Fibroblast of skin of right quadriceps (primary cell): ENCODE measurements around the gene EPHA8.

Experiments
- DNase-seq: peaks from one replicate; pipeline ENCODE4 v3.0.0-alpha.2; 2013

The EPHA8 gene

DNA sequence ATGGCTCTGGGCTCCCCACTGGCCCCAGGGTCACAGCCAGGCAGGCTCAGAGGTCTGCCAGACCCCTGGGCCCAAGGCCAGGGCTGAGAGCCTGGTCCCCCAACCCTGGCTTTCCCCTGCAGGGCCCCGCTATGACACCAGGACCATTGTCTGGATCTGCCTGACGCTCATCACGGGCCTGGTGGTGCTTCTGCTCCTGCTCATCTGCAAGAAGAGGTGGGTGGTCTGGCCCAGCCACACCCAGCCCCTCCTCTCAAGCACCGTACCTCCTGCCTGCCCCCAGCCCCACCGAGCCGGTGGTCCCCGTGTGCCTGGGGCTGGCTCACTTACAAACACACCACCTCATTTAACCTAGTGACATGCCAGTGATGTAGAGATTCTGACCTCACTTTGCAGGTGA, 31.8 kb downstream of the EPHA8 start:
- DNase-seq: no peak

DNA sequence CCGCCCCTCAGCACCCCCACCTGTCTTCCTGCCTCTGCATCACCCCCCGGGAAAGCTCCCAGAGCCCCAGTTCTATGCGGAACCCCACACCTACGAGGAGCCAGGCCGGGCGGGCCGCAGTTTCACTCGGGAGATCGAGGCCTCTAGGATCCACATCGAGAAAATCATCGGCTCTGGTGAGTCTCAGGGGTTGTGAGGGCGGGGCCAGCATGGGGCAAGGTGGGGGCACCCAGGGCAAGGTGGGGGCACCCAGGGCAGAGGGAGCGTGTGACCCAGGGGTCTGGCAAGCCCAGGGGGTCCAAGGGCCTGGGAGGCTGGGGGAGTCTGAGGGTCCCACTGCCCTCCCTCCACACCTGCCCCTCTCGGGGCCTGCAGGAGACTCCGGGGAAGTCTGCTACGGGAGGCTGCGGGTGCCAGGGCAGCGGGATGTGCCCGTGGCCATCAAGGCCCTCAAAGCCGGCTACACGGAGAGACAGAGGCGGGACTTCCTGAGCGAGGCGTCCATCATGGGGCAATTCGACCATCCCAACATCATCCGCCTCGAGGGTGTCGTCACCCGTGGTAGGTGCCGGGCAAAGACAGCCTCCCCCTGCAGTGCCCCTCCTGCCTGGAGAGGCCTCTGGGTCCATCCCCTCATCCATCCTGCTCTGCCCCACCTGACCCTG, 34.1 kb downstream of the EPHA8 start:
- DNase-seq: no peak

DNA sequence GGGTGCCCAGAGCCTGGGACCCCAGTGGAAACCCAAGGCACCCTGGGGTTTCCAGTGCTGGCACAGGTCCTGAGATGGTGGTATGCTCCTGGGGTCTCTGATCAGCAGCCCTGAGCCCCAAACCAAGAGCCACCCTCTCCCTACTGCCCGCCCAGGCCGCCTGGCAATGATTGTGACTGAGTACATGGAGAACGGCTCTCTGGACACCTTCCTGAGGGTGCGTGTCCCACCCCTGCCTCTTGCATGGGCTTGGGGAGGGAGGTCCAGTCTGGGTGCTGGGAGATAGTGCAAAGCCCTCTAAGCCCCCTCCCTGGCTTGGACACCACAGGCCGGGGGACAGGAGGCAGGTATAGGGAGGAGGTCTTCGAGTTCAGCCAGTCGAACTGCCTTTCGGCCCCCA, 34.7 kb downstream of the EPHA8 start:
- no peak for DNase-seq

DNA sequence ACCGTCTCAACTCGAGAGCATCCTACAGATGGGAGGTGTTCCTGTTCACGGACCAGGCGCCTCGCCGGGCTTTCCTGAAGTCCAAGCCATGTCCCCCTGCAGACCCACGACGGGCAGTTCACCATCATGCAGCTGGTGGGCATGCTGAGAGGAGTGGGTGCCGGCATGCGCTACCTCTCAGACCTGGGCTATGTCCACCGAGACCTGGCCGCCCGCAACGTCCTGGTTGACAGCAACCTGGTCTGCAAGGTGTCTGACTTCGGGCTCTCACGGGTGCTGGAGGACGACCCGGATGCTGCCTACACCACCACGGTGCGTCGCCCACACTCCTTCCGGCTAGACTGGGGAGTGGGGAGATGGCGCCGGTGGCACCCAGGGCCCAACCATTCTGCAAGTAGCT, 35.4 kb downstream of the EPHA8 start:
- DNase-seq: no peak

DNA sequence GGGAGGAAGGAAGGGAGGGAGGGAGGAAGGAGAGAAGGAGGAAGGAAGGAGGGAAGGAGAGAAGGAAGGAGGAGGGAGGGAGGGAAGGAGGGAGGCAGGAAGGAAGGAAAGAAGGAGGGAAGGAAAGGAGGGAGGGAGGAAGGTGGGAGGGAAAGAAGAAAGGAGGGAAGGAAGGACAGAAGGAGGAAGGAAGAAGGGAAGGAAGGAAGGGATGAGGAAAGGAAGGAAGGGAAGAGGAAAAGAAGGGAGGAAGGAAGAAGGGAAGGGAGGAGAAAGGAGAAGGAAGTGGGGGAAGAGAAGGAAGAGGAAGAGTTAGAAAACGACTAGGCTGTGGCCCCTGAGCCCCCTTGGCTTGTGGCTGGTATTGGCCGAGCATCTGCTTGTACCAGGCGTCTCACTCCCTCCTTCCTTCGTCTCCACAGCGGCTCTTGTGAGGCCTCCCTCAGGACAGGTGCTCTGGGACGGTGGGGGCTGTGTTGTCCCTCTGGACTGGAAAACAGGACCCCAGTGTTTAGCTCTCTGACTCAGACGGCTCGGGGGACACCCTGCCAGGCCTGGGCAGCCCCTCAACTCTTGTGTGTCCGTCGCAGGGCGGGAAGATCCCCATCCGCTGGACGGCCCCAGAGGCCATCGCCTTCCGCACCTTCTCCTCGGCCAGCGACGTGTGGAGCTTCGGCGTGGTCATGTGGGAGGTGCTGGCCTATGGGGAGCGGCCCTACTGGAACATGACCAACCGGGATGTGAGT, 37.0 kb downstream of the EPHA8 start:
- DNase-seq: no peak

DNA sequence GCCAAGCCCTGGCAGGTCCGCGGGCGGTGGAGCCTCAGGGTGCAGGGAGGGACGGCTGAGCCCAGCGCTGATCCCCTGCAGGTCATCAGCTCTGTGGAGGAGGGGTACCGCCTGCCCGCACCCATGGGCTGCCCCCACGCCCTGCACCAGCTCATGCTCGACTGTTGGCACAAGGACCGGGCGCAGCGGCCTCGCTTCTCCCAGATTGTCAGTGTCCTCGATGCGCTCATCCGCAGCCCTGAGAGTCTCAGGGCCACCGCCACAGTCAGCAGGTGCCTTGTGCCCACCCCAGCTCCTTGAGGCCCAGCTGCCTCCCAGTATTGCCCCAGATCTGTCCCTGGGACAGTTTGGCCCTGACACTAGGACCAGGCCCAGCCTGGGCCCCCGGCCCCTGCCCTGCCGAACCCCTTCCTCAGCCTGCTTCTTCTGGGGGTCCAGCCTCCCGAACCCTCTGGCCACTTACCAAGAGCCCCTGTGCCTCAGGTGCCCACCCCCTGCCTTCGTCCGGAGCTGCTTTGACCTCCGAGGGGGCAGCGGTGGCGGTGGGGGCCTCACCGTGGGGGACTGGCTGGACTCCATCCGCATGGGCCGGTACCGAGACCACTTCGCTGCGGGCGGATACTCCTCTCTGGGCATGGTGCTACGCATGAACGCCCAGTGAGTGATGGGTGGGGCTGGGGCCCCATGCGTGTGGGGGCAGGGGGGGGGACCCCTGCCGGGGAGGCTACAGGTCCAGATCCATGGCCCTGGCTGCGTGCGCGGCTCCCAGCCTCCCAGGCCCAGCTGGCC, 37.7 kb downstream of the EPHA8 start:
- no peak for DNase-seq

DNA sequence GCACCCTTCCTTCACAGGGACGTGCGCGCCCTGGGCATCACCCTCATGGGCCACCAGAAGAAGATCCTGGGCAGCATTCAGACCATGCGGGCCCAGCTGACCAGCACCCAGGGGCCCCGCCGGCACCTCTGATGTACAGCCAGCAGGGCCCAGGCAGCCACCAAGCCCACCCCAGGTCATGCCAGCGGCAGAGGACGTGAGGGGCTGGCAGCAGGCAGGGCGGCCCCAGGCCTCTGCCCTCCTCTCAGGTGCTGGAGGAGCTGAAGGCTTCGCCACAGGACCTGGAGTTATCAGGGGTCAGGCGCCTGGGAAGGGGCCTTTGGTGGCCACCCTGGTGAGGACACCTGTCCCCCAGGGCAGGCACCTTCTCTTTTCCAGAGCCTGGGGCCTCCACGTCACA, 38.3 kb downstream of the EPHA8 start:
- no peak for DNase-seq

DNA sequence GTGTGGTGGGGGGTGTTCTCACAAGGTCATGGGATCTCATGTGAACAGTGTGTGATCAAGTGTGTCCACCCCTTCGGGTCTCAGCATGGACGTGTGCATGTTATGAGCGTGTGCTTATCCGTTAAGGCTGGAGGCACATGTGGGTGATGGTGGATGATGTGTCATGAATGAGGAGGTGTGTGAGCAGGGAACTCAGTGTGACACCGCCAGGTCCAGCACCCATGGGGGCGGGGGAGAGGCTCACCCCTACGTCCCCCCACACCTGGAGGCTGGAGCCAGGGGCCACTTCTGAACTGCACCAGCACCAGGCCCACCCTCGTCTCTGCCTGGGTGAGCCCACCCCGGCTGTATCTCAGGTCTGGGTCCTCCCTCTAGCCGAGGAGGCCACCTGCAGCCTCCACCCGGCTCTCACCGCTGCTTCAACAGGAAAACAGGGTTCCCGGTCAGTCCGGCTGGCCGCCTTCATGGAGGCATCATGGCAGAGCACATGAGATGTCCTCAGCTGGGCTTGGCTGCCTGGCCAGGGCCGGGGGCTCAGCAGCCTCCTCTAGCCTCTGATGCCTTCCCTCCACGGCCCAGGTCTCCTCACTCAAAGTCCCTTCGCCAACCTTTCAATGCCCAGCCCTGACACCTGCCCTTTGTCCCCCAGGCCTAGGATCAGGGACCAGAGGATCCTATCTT, 38.9 kb downstream of the EPHA8 start:
- DNase-seq: no peak

DNA sequence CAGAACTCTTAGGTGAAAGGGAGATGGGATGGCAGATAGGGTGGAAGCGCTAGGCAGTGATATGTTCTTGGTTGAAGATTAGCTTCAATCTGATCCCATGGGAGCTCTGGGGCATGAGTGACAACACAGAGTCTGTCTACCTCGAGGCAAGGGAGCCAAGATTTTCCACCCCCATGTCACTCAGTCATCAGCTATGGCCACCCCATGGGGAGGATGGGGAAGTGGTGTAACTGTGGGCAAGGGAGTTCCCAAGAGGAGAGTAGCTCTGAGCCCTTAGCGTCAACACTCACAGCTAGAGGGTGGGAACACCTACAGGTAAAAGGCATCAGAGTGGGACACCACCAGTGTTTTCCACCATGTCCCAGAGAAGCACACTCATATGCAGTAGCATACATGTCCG, 42.9 kb downstream of the EPHA8 start:
- no peak for DNase-seq

DNA sequence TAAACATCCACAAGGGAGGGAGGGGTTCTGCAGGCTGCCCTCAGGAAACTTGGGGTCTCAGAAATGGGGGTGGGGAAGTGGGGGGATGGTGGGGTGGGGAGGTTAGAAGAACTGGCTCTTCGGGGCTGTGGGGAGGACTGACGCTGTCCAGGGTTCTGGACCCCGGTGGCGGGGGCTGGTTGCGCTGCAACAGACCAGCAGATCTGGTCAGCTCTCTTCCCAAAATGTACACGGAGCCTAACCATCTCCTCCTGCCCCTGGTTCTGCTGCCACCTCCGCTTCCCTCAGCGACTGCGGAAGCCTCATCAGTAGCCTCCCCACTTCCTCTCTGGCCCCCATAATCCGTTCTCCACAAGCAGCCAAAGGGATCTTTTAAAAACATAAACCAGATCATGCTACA, 43.9 kb downstream of the EPHA8 start:
- no peak for DNase-seq

DNA sequence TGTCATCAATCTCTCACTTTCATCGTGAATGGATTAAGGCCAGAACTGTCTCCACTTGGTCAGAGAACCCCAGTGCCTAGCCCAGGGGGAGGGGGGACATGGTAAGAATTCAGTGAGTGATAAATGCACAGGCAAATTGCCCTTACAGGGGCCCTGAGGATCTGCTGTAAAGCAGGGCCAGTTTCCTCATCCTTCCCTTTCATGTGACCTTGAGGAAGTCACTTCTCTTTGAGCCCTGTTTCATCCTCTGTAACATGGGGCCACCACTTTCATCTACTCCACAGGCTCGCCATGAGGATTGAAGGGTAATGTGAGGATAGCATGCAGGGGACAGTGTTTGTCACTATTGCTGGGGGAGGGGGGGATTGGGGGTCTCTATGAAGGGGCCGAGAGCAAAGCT, 45.1 kb downstream of the EPHA8 start:
- no peak for DNase-seq

DNA sequence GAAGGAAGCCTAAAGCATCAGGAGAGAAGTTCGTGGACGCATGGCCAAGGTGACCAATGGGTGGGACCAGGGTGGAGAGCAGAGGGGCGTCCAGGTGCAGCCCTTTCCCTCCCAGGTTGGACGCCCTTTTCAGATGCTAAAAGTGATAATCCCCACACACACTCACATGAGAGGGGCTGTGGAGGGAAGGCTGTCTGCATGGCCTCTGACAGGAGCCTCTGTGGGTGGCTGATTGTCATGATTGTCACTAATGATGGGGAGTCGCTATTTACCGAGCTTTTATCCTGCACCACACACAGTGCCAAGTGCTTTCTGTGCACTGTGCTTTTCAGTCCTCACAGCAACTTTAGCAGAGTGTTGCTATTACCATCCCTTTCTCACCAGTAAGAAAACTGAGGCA, 46.0 kb downstream of the EPHA8 start:
- DNase-seq: no peak

DNA sequence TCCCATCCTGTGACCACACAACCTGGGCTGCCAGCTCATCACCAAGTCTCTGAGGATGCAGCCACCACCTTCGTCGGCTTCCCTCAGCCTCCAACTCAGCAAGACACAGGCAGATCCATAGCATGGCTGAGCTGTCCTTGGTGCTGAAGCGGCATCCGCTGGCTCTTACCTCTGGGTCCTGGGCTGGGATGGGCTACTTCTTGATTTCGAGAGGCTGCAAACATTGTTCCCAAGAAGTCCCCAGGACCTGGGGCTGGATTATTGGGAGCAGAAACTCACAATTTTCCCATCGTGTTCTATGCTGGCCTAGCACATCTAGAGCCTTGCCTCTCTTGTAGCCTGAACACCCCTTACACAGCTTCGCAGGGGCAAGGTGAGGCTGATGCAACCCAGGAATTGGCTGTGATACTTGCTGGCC, 48.2 kb downstream of the EPHA8 start:
- peak; percentile 52 for DNase-seq

DNA sequence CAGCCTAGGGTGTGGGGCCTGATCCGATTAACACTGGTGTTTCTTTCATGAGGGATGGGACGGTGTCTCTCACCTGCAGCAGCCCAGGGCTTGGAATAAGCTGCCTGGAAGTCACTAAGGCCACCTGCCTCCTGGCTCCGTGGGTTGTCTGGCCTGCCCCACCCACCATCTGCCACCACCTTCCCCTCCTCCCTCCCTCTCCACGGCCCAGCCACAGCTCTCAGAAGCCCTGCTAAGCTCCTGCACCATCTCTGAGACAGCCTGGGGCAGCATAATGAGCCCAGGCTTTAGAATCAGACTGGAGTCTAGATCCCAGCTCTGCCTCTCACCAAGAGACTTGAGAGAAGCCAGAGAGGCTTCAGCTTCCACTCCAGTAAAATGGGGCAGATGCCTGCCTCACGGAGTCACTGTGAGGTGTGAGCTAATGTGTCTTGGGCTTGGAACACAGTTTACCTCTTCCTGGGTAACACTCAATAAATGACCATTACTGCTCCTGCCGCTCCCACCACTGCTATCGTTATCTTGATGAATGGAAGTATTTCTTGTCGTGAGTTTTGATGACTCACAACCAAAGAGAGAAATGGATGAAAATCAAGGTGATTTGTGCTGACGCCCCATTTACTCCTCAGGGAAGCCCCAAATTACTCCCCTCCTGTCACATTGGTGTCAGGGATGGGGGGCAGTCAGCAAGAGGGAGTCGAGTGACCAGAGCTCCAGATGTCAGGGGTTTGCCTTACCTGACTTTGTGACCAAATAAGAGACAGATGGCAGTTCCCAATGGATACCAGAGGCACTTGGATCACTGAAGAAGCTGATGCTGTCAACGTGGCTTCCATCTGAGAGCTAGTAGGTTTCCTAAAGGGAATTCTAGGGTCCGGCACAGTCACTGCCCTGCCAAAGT, 49.6 kb downstream of the EPHA8 start:
- DNase-seq: no peak

DNA sequence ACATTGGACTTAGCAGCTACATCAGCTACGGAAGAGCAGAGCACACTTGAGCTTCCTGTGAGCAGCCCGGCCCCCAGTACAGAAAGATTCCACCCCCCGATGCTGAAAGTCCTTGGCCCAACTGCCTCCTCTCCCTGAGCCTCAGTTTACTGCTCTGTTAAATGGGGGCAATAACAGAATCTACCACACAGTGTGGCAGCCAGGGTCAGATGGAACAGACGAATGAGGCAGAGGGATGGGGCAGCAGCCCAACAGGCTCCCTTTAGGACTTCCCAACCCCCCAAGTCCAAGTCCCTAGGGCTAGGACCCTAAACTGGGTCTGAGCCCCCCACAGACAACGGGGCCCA, 50.3 kb downstream of the EPHA8 start:
- DNase-seq: no peak

DNA sequence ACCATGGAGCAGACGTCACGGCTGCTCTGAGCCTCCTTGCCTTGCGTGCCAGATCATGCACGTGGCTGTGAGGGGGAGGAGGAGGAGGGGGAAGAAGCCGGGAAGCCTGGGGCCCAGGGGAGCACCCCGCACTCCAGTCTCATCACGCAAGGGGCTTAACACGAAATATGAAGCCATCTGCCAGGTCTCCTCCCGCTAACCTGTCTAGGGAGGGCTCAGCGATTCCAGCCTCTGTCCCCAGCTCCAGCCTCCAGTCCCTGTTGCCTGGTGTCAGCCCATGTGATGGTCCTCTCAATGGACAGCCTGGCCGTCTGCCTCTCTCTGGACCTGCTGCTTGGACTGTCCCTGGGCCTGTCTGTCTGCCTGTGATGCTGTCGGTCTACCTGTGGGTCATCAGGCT, 50.7 kb downstream of the EPHA8 start:
- no peak for DNase-seq

DNA sequence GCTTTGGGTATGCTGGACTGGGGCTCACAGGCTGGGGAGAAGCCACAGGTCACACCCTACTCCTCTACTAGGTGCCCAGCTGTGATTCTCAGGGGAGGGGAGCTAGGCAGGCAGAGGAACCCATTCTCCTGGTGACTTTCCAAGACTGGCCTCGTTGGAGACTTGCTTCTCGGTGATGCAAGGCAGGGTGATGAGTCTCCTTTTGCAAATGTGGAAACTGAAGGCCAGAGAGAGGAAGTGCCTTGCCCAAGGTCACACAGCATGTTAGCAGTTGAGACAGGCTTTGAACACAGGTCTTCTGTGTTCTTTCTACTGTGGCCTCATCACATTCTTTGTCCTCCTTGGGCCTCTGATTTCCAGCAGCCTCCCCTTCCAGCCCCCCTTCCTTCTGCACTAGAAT, 52.6 kb downstream of the EPHA8 start:
- no peak for DNase-seq

DNA sequence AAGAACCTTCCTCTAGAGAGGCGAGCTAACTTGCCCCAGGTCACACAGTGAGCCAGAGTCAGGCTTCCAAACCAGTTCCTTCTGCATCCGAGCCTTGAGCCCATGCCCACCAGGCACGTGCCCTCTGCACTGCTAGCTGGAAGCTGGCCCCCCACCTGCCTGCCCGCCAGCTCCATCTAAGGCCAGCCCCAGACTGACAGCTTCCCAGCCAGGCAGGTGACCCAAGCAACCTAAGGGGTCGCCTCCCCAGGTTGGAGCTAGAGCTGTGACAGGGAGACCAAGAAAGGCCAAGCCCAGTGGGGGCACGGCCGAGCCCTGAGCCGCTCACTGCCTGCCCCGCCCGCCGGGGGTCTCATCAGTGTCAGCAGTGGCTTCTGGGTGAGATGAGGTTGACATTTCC, 53.3 kb downstream of the EPHA8 start:
- DNase-seq: no peak

DNA sequence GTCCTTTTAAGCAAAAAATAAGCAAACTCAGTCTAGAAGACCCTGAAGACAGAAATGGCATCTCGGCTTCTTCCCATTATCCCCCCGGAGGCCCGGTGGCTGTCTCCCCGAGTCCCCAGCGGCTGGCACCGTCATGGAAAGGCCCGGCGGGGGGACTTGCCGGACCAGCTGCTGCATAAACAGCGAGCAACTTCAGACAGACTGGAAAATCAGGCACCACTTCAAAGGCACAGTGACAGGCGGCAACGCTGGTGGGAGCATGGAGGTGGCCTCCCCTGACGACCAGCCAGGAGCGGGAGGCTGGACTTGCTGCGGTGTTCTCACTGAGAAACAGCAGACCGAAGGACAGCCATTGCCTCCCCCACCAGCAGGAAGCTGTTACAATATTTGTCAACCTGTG, 54.8 kb downstream of the EPHA8 start:
- DNase-seq: no peak

DNA sequence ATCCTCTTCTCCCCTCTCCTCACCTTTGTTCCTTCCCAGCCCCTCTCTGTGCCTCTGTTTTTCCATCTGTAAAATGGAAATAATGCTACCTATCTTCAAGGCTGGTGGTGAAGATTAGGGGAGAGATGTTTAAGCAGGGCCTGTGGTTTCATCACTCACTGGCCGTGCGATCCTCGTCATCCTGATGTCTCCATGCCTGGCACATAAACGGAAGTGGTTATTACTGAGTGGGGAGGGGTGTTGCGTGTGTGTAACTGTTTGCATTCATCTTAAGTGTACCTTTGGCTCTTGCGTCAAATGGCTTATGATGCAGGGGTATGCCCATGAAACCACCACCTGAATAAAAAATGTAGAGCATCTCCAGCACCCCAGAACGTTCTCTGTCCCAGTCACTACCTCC, 56.0 kb downstream of the EPHA8 start:
- no peak for DNase-seq

DNA sequence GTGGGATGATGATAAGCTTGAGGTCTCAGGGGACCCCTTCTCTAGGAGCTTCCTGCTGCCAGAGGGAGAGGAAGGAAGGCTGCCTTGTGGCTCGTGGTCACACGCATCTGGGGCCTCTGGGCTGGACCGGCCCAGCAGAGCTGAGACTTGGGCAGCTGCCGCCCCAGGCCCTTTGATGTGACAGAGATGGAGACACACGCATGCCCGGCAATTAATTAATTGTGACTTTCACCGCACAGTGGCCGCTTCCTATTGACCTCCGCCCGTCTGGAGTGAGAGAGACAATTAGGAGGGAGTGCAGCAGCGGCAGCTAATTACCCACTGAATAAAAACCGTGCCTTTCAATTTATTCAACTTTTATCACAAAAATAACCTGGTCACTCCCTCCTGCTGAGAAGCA, 56.5 kb downstream of the EPHA8 start:
- no peak for DNase-seq

DNA sequence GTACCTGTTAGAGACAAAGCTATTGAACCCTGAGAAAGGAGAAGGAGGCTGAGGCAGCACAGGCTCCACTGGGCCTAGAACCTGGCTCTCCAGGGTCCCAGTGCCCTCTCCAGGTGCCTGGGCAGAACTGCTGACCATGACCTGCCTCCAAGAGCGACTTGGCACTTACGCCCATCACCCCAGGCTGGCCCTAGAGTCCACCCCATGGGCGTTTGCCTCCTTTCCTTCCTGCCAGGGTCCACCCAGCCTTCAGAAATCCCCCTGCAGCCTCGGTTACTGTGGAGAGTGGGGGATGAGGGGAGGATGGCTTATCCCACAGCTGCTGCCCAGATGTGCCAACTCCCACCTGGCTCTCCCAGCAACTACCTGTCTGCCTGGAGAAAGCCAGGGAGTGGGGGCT, 58.5 kb downstream of the EPHA8 start:
- DNase-seq: no peak
